HAP-1 (cell line): ENCODE measurements around the gene RAD51B.

Experiments used
- DNase-seq, 2 experiments: peaks; one replicate each; pipeline ENCODE4 v3.0.0-alpha.2; 2016 to 2020; ENCODE audit warnings: low spot score in 2 of 2
- H3K27me3 ChIP-seq: fragments of 250-450 bp; sonication (Bioruptor Pico); 2 replicates; pipeline ENCODE4 v1.5.1; 2020; ENCODE audit warnings: low read depth, mild to moderate bottlenecking, moderate library complexity
- H3K36me3 ChIP-seq: fragments of 250-450 bp; sonication (Bioruptor Pico); replicated peaks from 2 replicates; pipeline ENCODE4 v1.5.1; 2020; ENCODE audit warnings: mild to moderate bottlenecking
- H3K4me1 ChIP-seq: fragments of 250-450 bp; sonication (Bioruptor Pico); 2 replicates; pipeline ENCODE4 v1.5.1; 2020; ENCODE audit warnings: mild to moderate bottlenecking
- H3K4me3 ChIP-seq: fragments of 250-450 bp; sonication (Bioruptor Pico); 2 replicates; pipeline ENCODE4 v1.5.1; 2020; ENCODE audit warnings: mild to moderate bottlenecking, moderate library complexity
- H3K9me3 ChIP-seq: fragments of 250-450 bp; sonication (Bioruptor Pico); 2 replicates; pipeline ENCODE4 v1.5.1; 2020; ENCODE audit warnings: mild to moderate bottlenecking, moderate library complexity
- in situ Hi-C: fragments of 300-500 bp; cut with MboI; formaldehyde crosslinking; loops from 3 replicates; pipeline ENCODE4 v1.14.3; 2020; ENCODE audit warnings: low sequenced_read_pairs, inconsistent platforms, mixed read lengths

The RAD51B gene

DNA sequence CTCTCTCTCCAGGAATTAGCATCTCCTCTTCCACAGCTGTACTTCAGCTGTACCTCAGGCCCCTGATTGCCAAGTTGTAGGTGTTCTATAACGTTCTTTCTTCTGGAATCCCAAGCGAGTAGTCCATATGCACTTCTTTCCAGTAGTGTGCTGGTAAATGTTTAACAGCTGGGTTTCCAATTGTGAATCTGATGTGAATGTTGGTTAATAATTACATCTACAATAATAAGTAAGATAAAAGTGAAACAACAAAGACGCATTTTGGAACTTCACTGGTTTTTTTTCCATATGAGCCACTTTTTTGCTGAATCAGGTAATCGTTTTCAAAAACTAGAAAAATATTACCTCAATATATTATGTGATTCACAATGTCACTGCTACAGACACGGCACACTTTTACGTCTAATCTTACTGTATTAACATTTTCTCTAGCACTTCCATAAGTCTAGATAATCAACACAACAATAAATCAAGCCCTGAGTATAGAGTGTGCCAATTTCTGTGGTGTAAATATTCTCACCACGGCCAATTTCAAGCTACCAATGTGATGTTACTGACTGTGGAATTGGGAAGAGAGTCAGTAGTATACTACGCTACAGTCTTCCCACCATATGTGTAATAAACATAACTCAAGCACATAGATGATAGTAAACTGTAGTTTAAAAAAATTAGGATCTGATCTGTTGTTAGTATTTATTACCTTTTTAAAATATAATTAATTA lies 860.3 kb downstream of the RAD51B start:
- no peak for DNase-seq
- no peak overlapping the region for H3K4me3 ChIP-seq
- no peaks in the 10 kb centered on the region for H3K27me3 ChIP-seq
- H3K4me1 ChIP-seq = no peaks in the 10 kb centered on the region
- in situ Hi-C loops = no loop called here
- H3K36me3 ChIP-seq = no peaks in the 10 kb centered on the region
- H3K9me3 ChIP-seq = no peaks in the 10 kb centered on the region

- H3K27me3 ChIP-seq = no peaks in the 10 kb centered on the region
- H3K9me3 ChIP-seq = no peaks in the 10 kb centered on the region
- H3K4me3 ChIP-seq = no peak overlapping the region
- in situ Hi-C loops = no loop called here
- H3K36me3 ChIP-seq = no peaks in the 10 kb centered on the region
- H3K4me1 ChIP-seq = no peaks in the 10 kb centered on the region
- no peak for DNase-seq
These were observed 861.0 kb downstream of the RAD51B start for GRCh38 chr14:68680541-68681051.

DNA sequence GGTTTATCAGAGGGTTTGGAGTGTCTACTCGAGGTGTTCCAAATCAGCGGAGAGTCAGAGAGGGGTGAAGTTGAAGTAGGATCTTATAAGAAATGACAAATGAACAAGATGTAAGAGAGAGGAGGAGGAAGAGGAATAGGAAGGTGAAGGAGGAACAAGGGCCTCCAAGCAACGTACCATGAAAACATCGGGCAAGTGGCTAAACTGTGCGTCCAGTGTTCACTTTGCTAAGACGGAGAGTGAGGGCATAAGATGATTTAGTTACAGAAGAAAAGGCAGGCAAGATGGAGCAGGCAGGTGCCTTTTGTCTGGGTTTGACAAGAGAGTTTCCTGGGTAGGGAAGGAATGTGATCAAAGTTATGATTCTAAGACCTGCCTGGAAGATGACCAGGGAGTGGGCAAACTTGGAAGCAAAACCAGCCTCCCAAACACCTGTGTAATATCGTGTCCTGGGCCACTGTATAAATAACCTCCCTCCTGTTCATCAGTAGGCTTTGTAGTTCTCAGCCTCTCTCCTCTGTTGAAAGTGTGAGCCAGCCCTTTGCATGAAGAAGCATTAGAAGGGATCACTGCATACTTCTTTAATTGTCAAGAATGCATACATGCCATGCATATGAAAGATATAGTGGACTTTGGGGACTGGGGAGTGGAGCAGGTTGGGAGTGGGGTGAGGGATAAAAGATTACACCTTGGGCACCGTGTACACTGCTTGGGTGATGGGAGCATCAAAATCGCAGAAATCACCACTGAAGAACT lies 861.9 kb downstream of the RAD51B start:
- no peaks in the 10 kb centered on the region for H3K9me3 ChIP-seq
- no peak overlapping the region for H3K4me3 ChIP-seq
- H3K27me3 ChIP-seq = no peaks in the 10 kb centered on the region
- H3K4me1 ChIP-seq = no peaks in the 10 kb centered on the region
- no peaks in the 10 kb centered on the region for H3K36me3 ChIP-seq
- in situ Hi-C loops = no loop called here
- DNase-seq = no peak

- Histone ChIP-seq H3K4me3 (no peak overlapping the region), H3K27me3 (no peaks in the 10 kb centered on the region), H3K36me3 (no peaks in the 10 kb centered on the region), H3K4me1 (no peaks in the 10 kb centered on the region), H3K9me3 (no peaks in the 10 kb centered on the region)
- in situ Hi-C loops = no loop called here
- DNase-seq = no peak
These were observed 862.9 kb downstream of the RAD51B start for GRCh38 chr14:68682166-68683103.

GRCh38 chr14:68683326-68683725 lies 863.7 kb downstream of the RAD51B start:
- DNase-seq = no peak
- Histone ChIP-seq H3K27me3 (no peaks in the 10 kb centered on the region), H3K9me3 (no peaks in the 10 kb centered on the region), H3K4me3 (no peak overlapping the region), H3K36me3 (no peaks in the 10 kb centered on the region), H3K4me1 (no peaks in the 10 kb centered on the region)
- in situ Hi-C loops = no loop called here

DNA sequence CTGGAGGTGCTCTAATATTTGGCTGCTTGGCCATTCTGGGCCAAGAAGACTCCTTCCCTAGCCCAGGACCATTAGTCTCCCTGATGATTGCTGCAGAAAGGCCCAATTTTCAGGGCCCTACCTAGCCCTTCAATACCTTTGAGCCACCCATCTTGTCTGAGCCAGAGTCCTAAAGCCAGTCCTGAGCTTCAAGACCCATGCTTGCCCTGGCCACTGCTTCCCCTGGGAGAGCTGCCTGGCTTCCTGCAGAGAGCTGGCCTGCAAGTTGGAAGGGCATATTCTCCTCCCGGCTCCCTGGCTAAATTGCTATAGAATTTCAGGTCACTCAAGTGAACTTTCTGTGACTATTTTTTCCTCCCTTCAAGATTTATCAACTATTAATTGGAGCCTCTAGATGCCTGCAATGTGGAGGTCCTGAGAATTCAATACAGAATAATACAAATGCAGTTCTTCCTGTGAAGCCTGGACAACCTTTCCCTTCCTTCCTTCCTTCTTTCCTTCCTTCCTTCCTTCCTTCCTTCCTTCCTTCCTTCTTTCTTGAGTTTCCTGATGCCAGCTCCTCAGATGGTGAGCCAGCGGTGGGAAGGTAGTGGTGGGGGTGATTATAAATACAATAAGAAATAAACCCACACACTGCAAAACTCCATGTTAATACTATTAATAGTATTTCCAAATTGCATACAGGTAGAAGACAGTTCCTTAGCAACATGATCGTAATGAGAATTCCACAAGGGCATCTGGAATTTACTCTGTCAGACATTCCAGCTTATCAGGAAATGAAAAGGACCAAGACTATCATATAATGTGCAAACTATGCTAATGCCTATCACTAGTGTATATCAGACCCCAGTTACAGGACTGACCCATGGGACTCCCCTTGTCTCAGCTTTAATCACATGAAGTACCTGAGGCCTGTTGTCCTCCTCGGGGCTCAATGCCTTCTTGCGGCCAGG lies 865.2 kb downstream of the RAD51B start:
- Histone ChIP-seq H3K4me3 (no peak overlapping the region), H3K4me1 (no peaks in the 10 kb centered on the region), H3K27me3 (no peaks in the 10 kb centered on the region), H3K9me3 (no peaks in the 10 kb centered on the region), H3K36me3 (no peaks in the 10 kb centered on the region)
- DNase-seq = no peak
- in situ Hi-C loops = no loop called here

DNA sequence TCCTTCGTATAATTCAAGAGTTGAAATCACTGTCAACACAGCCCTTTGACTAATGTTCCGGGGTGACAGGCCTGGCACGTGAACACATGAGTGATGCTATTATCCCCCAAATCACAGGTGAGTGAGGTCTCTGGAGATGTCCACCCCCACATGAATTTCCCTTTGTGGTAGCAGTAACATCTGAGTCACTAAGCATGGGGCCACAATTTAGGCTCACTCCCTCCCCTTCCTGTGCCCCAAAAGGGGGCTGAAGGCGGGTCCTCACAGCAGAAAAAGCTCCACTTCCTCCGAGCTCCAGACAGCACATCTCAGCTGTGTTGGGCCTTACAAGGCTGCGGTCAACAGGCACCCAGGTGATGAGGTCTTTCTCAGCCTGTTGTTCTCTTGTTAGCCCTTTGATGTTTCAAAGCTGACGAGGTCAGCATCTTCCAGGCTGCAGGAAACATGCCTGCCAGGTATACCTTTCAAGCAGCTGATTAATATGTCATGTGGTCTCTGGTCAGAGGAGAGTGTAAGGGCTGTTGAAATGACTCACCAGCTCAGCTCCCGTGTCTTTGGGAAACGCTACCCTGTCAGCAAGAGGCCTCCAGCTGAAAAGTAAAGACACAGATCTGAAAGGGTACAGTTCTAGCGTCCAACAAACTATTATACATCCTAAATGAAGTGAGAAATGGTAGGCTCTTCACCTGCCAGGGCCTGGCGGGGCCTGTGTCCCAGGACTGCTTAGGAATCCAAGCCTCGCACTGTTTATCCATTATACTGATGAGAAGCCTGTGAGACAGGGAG lies 866.0 kb downstream of the RAD51B start:
- Histone ChIP-seq H3K27me3 (no peaks in the 10 kb centered on the region), H3K36me3 (no peaks in the 10 kb centered on the region), H3K4me3 (no peak overlapping the region), H3K9me3 (no peaks in the 10 kb centered on the region), H3K4me1 (no peaks in the 10 kb centered on the region)
- in situ Hi-C loops = no loop called here
- DNase-seq = no peak

DNA sequence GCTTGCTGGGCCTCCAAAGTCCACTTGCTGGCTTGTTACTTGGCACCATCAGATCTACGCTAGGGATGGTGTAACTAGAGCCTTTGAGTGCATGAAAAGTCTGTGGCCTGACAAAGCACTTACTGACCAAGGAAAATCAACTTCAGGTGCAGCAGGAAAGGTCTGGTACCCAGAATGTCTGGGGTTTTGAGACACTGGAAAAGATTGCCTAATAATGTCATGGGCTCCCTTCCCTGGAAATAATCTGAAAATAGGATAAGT lies 866.6 kb downstream of the RAD51B start:
- Histone ChIP-seq H3K4me3 (no peak overlapping the region), H3K9me3 (no peaks in the 10 kb centered on the region), H3K36me3 (no peaks in the 10 kb centered on the region), H3K4me1 (no peaks in the 10 kb centered on the region), H3K27me3 (no peaks in the 10 kb centered on the region)
- in situ Hi-C loops = no loop called here
- DNase-seq = no peak

- no peak overlapping the region for H3K4me3 ChIP-seq
- no peaks in the 10 kb centered on the region for H3K27me3 ChIP-seq
- H3K4me1 ChIP-seq = no peaks in the 10 kb centered on the region
- no peak for DNase-seq
- no peaks in the 10 kb centered on the region for H3K9me3 ChIP-seq
- H3K36me3 ChIP-seq = no peaks in the 10 kb centered on the region
- in situ Hi-C loops = no loop called here
These were observed 867.1 kb downstream of the RAD51B start for GRCh38 chr14:68686724-68687123.

DNA sequence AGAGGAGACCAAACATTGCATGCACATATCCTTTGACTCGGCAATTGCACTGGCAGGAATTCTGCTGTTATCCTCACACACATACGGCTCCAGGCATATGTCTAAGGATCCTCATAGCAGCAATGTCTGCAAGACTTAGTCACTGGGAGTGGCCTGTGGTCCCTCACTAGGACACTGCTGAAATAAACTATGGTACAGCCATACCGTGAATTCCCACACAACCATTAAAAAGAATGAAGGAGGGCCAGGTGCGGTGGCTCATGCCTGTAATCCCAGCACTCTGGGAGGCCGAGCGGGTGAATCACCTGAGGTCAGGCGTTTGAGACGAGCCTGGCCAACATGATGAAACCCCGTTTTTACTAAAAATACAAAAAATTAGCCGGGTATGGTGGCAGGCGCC lies 868.2 kb downstream of the RAD51B start:
- no peak for DNase-seq
- in situ Hi-C loops = no loop called here
- Histone ChIP-seq H3K4me1 (no peaks in the 10 kb centered on the region), H3K36me3 (no peaks in the 10 kb centered on the region), H3K9me3 (no peaks in the 10 kb centered on the region), H3K4me3 (no peak overlapping the region), H3K27me3 (no peaks in the 10 kb centered on the region)

GRCh38 chr14:68688872-68689371 lies 869.3 kb downstream of the RAD51B start:
- Histone ChIP-seq H3K4me3 (no peak overlapping the region), H3K36me3 (no peaks in the 10 kb centered on the region), H3K4me1 (no peaks in the 10 kb centered on the region), H3K9me3 (no peaks in the 10 kb centered on the region), H3K27me3 (no peaks in the 10 kb centered on the region)
- in situ Hi-C loops = no loop called here
- DNase-seq = peak in 1 of 2 experiments; percentile 21

DNA sequence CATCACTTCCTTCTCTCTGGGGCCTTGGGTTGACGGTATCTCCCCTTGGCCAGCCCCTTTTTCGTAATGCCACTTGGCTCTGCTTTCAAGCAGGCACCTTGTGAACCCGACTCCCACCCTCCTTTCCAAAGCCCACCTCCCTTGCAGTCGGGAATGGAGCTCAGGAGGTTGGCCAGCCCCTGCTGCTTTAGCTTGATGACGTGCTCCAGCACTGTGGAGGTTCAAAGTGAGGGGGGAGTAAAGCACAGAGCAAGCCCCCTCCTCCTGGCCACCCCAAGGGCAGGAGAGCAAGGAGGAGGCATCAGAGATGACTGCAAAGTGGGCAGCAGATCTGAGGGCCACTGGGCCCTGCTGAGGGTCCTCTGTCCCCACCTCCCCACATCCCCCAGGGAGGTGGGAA lies 869.9 kb downstream of the RAD51B start:
- H3K4me3 ChIP-seq = no peak overlapping the region
- in situ Hi-C loops = no loop called here
- H3K9me3 ChIP-seq = no peaks in the 10 kb centered on the region
- DNase-seq = no peak
- no peaks in the 10 kb centered on the region for H3K27me3 ChIP-seq
- H3K36me3 ChIP-seq = no peaks in the 10 kb centered on the region
- H3K4me1 ChIP-seq = no peaks in the 10 kb centered on the region
